ENCODE results near the gene DPT. TPM values are rescaled to one million over a fixed set of nuclear protein-coding genes. Genes with fewer than 3 reads are reported as not detected.
A peak's percentile ranks its signal among the peaks of the same experiment; 100 is the strongest.

The DPT gene
- polyA plus RNA-seq, 1 of the 3 experiments (the other 2 are of a cell fraction): 0.05 TPM

DNA sequence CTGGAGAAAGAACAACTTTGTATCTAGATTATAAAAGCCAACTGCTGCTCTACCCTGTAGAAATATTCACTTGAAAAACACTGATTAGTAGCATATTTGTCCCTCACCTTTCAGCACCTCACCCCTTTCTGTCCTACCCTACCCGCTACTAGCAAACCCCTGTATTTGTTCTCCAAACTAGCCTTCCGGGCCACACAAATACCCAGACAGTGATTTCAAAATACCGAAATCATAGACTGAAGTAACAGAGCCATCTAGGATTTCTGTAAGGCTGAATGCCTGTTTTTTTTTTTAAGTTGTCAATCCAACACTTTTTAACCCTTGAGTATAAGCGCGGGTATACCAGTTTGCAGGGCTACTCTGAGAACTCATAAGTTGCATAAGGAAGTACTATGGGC lies 398 bp upstream of the DPT start:
- H3F3A ChIP-seq (replicated peaks; ENCODE audit: insufficient read depth): no peaks in the 10 kb centered on the region
- no peaks in the 10 kb centered on the region for H3K79me2 ChIP-seq (ENCODE audit: insufficient read depth)
- H3K4me3 ChIP-seq (ENCODE audit: low read depth in 2 of 2, low read length in 1 of 2): no peak overlapping the region
- WGBS (ENCODE audit: low lambda C conversion rate): 92% methylated on average over 5 of the region's 5 CpGs
- no peaks in the 10 kb centered on the region for H3K9me3 ChIP-seq
- no peak overlapping the region for H3K4me2 ChIP-seq
- H3K9ac ChIP-seq: no peak overlapping the region
- H4K20me1 ChIP-seq (ENCODE audit: insufficient read depth): no peaks in the 10 kb centered on the region
- POLR2A ChIA-PET: interaction anchor here (0.9 kb wide), 1 partner anchor 377 kb away, joined by 3 read pairs; the partner anchor contains the start of gene ATP1B1
- H3K27ac ChIP-seq (ENCODE audit: low read depth in 2 of 2, low read length in 1 of 2): peak overlapping the region in 1 of 2 experiments; percentile 87; a peak in 2 of 4 replicates
- CTCF ChIA-PET: interaction anchor here (1.9 kb wide), 1 partner anchor 7 kb away, joined by 5 read pairs; no protein-coding TSS in a partner anchor
- DNase-seq: no peak
- H3K9me2 ChIP-seq: no peaks in the 10 kb centered on the region
- H2AFZ ChIP-seq (ENCODE audit: low read depth): no peak overlapping the region
- H3K36me3 ChIP-seq (replicated peaks in 1 of 2; ENCODE audit: control insufficient read depth in 1 of 2, insufficient read depth in 2 of 2, low read length in 1 of 2): no peaks in the 10 kb centered on the region
- TF ChIP-seq GABPA (IDR thresholded peaks at IDR 0.05; ENCODE audit: low read depth): no peak
- no peak for TF ChIP-seq CHD2 (IDR thresholded peaks at IDR 0.05; ENCODE audit: low read length, partially characterized antibody)
- no peak for TF ChIP-seq RXRA (IDR thresholded peaks at IDR 0.05; ENCODE audit: borderline replicate concordance, low read depth)
- TF ChIP-seq, protein P1, sequence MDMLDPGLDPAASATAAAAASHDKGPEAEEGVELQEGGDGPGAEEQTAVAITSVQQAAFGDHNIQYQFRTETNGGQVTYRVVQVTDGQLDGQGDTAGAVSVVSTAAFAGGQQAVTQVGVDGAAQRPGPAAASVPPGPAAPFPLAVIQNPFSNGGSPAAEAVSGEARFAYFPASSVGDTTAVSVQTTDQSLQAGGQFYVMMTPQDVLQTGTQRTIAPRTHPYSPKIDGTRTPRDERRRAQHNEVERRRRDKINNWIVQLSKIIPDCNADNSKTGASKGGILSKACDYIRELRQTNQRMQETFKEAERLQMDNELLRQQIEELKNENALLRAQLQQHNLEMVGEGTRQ (IDR thresholded peaks at IDR 0.05; ENCODE audit: borderline replicate concordance, low read depth, low read length): no peak
- no peak for TF ChIP-seq NRF1 (IDR thresholded peaks at IDR 0.05; ENCODE audit: low read depth, low read length)
- no peak for TF ChIP-seq FOXJ3 (CRISPR knock-in tag; IDR thresholded peaks at IDR 0.05)
- no peak for TF ChIP-seq EP300 (IDR thresholded peaks at IDR 0.05; ENCODE audit: borderline replicate concordance in 1 of 2, low read depth in 1 of 2, low read length in 1 of 2)
- no peak for TF ChIP-seq SMC3 (IDR thresholded peaks at IDR 0.05; ENCODE audit: low read depth, low read length)
- H3K27me3 ChIP-seq (ENCODE audit: insufficient read depth): no peaks in the 10 kb centered on the region
- peaks cover 0 to 43% of the 10 kb centered on the region in 2 experiments; a peak in 2 of 4 replicates for H3K4me1 ChIP-seq (ENCODE audit: control insufficient read depth in 1 of 2, insufficient read depth in 2 of 2, low read depth in 1 of 2, low read length in 1 of 2)

DNA sequence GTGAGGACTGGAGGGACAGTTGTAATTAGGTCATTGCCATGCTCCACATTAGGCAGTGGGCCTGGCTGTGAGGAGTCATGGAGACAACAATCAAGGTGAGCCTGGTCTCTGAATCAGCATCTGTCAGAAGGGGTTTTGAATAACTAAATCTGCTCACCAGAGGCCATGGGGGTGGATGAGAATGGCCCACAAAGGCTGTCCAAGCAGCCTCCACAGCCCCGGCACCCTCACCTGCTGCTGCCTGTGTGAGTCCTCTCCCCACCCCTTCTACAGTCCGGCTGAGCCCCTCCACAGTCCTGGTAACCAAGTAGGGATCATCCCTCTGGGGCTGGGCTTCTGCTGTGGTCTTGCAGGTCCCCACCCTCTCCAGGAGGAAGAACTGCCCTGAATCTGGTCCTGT lies 2.3 kb downstream of the DPT start:
- no peak for TF ChIP-seq RFX5 (IDR thresholded peaks at IDR 0.05; ENCODE audit: low read length)
- TF ChIP-seq TCF12 (IDR thresholded peaks at IDR 0.05): no peak
- TF ChIP-seq, protein P1 (IDR thresholded peaks at IDR 0.05; ENCODE audit: borderline replicate concordance, low read depth, low read length): no peak
- TF ChIP-seq CTCF (IDR thresholded peaks at IDR 0.05): no peak
- TF ChIP-seq, protein P2, sequence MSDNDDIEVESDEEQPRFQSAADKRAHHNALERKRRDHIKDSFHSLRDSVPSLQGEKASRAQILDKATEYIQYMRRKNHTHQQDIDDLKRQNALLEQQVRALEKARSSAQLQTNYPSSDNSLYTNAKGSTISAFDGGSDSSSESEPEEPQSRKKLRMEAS (IDR thresholded peaks at IDR 0.05; ENCODE audit: low read depth): no peak
- no peak for TF ChIP-seq SMC3 (IDR thresholded peaks at IDR 0.05; ENCODE audit: low read depth, low read length)
- no peak for TF ChIP-seq TAF1 (IDR thresholded peaks at IDR 0.05; ENCODE audit: borderline replicate concordance, low read depth, low read length)
- TF ChIP-seq FOSL2 (IDR thresholded peaks at IDR 0.05; ENCODE audit: borderline replicate concordance, low read depth): no peak
- TF ChIP-seq YY1 (IDR thresholded peaks at IDR 0.05; ENCODE audit: low read depth): no peak
- TF ChIP-seq JUND (IDR thresholded peaks at IDR 0.05): no peak
- no peak for TF ChIP-seq POLR2AphosphoS5 (IDR thresholded peaks at IDR 0.05; ENCODE audit: low read depth, low read length)
- TF ChIP-seq ELF1 (IDR thresholded peaks at IDR 0.05): no peak
- TF ChIP-seq MEF2A (IDR thresholded peaks at IDR 0.05; ENCODE audit: borderline replicate concordance, low read depth): no peak
- CTCF ChIA-PET: no interaction called here

More for the DNA sequence above, 2.3 kb downstream of the DPT start:
- no peaks in the 10 kb centered on the region for H3K27me3 ChIP-seq (ENCODE audit: insufficient read depth)
- no peaks in the 10 kb centered on the region for H3K79me2 ChIP-seq (ENCODE audit: insufficient read depth)
- H3K9ac ChIP-seq: no peak overlapping the region
- no peak overlapping the region for H2AFZ ChIP-seq (ENCODE audit: low read depth)
- peaks cover 0 to 43% of the 10 kb centered on the region in 2 experiments; a peak in 2 of 4 replicates for H3K4me1 ChIP-seq (ENCODE audit: control insufficient read depth in 1 of 2, insufficient read depth in 2 of 2, low read depth in 1 of 2, low read length in 1 of 2)
- H3K4me2 ChIP-seq: no peak overlapping the region
- H4K20me1 ChIP-seq (ENCODE audit: insufficient read depth): no peaks in the 10 kb centered on the region
- no peaks in the 10 kb centered on the region for H3K9me3 ChIP-seq
- WGBS (ENCODE audit: low lambda C conversion rate): no CpG with 5 or more reads among the region's 2 CpGs
- H3K4me3 ChIP-seq (ENCODE audit: low read depth in 2 of 2, low read length in 1 of 2): no peak overlapping the region
- peak; percentile 8 for DNase-seq
- peak overlapping the region in 1 of 2 experiments; percentile 18; a peak in 1 of 4 replicates for H3K27ac ChIP-seq (ENCODE audit: low read depth in 2 of 2, low read length in 1 of 2)
- POLR2A ChIA-PET: no interaction called here
- H3K9me2 ChIP-seq: no peaks in the 10 kb centered on the region
- no peaks in the 10 kb centered on the region for H3F3A ChIP-seq (replicated peaks; ENCODE audit: insufficient read depth)
- H3K36me3 ChIP-seq (replicated peaks in 1 of 2; ENCODE audit: control insufficient read depth in 1 of 2, insufficient read depth in 2 of 2, low read length in 1 of 2): no peaks in the 10 kb centered on the region

Data from SK-N-SH (cell line).